Measurements from ENCODE around the gene TSPAN9.

Gene TSPAN9

GRCh38 chr12:3137814-3138445 lies 60.8 kb downstream of the TSPAN9 start:
- H3K9me3 ChIP-seq (ENCODE audit: low read depth, low read length), result no peaks in the 10 kb centered on the region
- no peaks in the 10 kb centered on the region for H3K36me3 ChIP-seq (ENCODE audit: insufficient read depth, low read length)
- no peak for DNase-seq (ENCODE audit: low read depth, low spot score)
- no peak overlapping the region for H3K27ac ChIP-seq
- H3K4me3 ChIP-seq, result no peak overlapping the region
- no peak overlapping the region for H3K9ac ChIP-seq (ENCODE audit: insufficient read length)
- TF ChIP-seq FOXP2 (optimal IDR thresholded peaks at IDR 0.05; ENCODE audit: control extremely low read depth, extremely low read length, insufficient read depth), result no peak
- no peak for TF ChIP-seq POLR2AphosphoS5 (IDR thresholded peaks at IDR 0.05; ENCODE audit: borderline replicate concordance, low read depth, low read length)

- no peak for DNase-seq (ENCODE audit: low read depth, low spot score)
- TF ChIP-seq FOXP2 (optimal IDR thresholded peaks at IDR 0.05; ENCODE audit: control extremely low read depth, extremely low read length, insufficient read depth) (no peak), POLR2AphosphoS5 (IDR thresholded peaks at IDR 0.05; ENCODE audit: borderline replicate concordance, low read depth, low read length) (no peak), EZH2 (IDR thresholded peaks at IDR 0.05) (no peak)
- no peaks in the 10 kb centered on the region for H3K36me3 ChIP-seq (ENCODE audit: insufficient read depth, low read length)
- no peaks in the 10 kb centered on the region for H3K9me3 ChIP-seq (ENCODE audit: low read depth, low read length)
- no peak overlapping the region for H3K4me3 ChIP-seq
- no peak overlapping the region for H3K9ac ChIP-seq (ENCODE audit: insufficient read length)
- no peak overlapping the region for H3K27ac ChIP-seq
Measured at GRCh38 chr12:3138941-3139511, 61.8 kb downstream of the TSPAN9 start.

- Histone ChIP-seq H3K9me3 (ENCODE audit: low read depth, low read length) (no peaks in the 10 kb centered on the region), H3K4me3 (no peak overlapping the region), H3K27ac (no peak overlapping the region), H3K9ac (ENCODE audit: insufficient read length) (no peak overlapping the region), H3K36me3 (ENCODE audit: insufficient read depth, low read length) (no peaks in the 10 kb centered on the region)
- TF ChIP-seq FOXP2 (optimal IDR thresholded peaks at IDR 0.05; ENCODE audit: control extremely low read depth, extremely low read length, insufficient read depth) (no peak), EZH2 (IDR thresholded peaks at IDR 0.05) (no peak), POLR2AphosphoS5 (IDR thresholded peaks at IDR 0.05; ENCODE audit: borderline replicate concordance, low read depth, low read length) (no peak)
- DNase-seq (ENCODE audit: low read depth, low spot score), result no peak
Measured at GRCh38 chr12:3139760-3140159, 62.6 kb downstream of the TSPAN9 start.

- no peaks in the 10 kb centered on the region for H3K36me3 ChIP-seq (ENCODE audit: insufficient read depth, low read length)
- TF ChIP-seq FOXP2 (optimal IDR thresholded peaks at IDR 0.05; ENCODE audit: control extremely low read depth, extremely low read length, insufficient read depth), result no peak
- H3K9me3 ChIP-seq (ENCODE audit: low read depth, low read length), result no peaks in the 10 kb centered on the region
- H3K4me3 ChIP-seq, result no peak overlapping the region
- no peak overlapping the region for H3K9ac ChIP-seq (ENCODE audit: insufficient read length)
- H3K27ac ChIP-seq, result no peak overlapping the region
- no peak for DNase-seq (ENCODE audit: low read depth, low spot score)
Measured at GRCh38 chr12:3140284-3140683, 63.1 kb downstream of the TSPAN9 start.

- TF ChIP-seq EZH2 (IDR thresholded peaks at IDR 0.05), result no peak
- TF ChIP-seq POLR2AphosphoS5 (IDR thresholded peaks at IDR 0.05; ENCODE audit: borderline replicate concordance, low read depth, low read length), result no peak
- TF ChIP-seq FOXP2 (optimal IDR thresholded peaks at IDR 0.05; ENCODE audit: control extremely low read depth, extremely low read length, insufficient read depth), result no peak
- Histone ChIP-seq H3K4me3 (no peak overlapping the region), H3K9me3 (ENCODE audit: low read depth, low read length) (no peaks in the 10 kb centered on the region), H3K27ac (no peak overlapping the region), H3K36me3 (ENCODE audit: insufficient read depth, low read length) (no peaks in the 10 kb centered on the region), H3K9ac (ENCODE audit: insufficient read length) (no peak overlapping the region)
- no peak for DNase-seq (ENCODE audit: low read depth, low spot score)
Measured at GRCh38 chr12:3141339-3142321, 64.5 kb downstream of the TSPAN9 start.

- no peaks in the 10 kb centered on the region for H3K36me3 ChIP-seq (ENCODE audit: insufficient read depth, low read length)
- no peak overlapping the region for H3K9ac ChIP-seq (ENCODE audit: insufficient read length)
- no peak overlapping the region for H3K27ac ChIP-seq
- DNase-seq (ENCODE audit: low read depth, low spot score), result no peak
- no peaks in the 10 kb centered on the region for H3K9me3 ChIP-seq (ENCODE audit: low read depth, low read length)
- H3K4me3 ChIP-seq, result no peak overlapping the region
- TF ChIP-seq FOXP2 (optimal IDR thresholded peaks at IDR 0.05; ENCODE audit: control extremely low read depth, extremely low read length, insufficient read depth), result no peak
- TF ChIP-seq EZH2 (IDR thresholded peaks at IDR 0.05), result no peak
- TF ChIP-seq POLR2AphosphoS5 (IDR thresholded peaks at IDR 0.05; ENCODE audit: borderline replicate concordance, low read depth, low read length), result no peak
Measured at GRCh38 chr12:3142386-3142785, 65.2 kb downstream of the TSPAN9 start.

GRCh38 chr12:3144495-3144894 lies 67.3 kb downstream of the TSPAN9 start:
- no peak for DNase-seq (ENCODE audit: low read depth, low spot score)
- Histone ChIP-seq H3K9me3 (ENCODE audit: low read depth, low read length) (no peaks in the 10 kb centered on the region), H3K9ac (ENCODE audit: insufficient read length) (no peak overlapping the region), H3K36me3 (ENCODE audit: insufficient read depth, low read length) (no peaks in the 10 kb centered on the region), H3K4me3 (no peak overlapping the region), H3K27ac (no peak overlapping the region)
- no peak for TF ChIP-seq POLR2AphosphoS5 (IDR thresholded peaks at IDR 0.05; ENCODE audit: borderline replicate concordance, low read depth, low read length)
- no peak for TF ChIP-seq FOXP2 (optimal IDR thresholded peaks at IDR 0.05; ENCODE audit: control extremely low read depth, extremely low read length, insufficient read depth)
- TF ChIP-seq EZH2 (IDR thresholded peaks at IDR 0.05), result no peak

- Histone ChIP-seq H3K9ac (ENCODE audit: insufficient read length) (no peak overlapping the region), H3K9me3 (ENCODE audit: low read depth, low read length) (no peaks in the 10 kb centered on the region), H3K27ac (no peak overlapping the region), H3K36me3 (ENCODE audit: insufficient read depth, low read length) (no peaks in the 10 kb centered on the region), H3K4me3 (no peak overlapping the region)
- TF ChIP-seq EZH2 (IDR thresholded peaks at IDR 0.05) (no peak), POLR2AphosphoS5 (IDR thresholded peaks at IDR 0.05; ENCODE audit: borderline replicate concordance, low read depth, low read length) (no peak), FOXP2 (optimal IDR thresholded peaks at IDR 0.05; ENCODE audit: control extremely low read depth, extremely low read length, insufficient read depth) (no peak)
- DNase-seq (ENCODE audit: low read depth, low spot score), result no peak
Measured at GRCh38 chr12:3145033-3145432, 67.9 kb downstream of the TSPAN9 start.

All from SK-N-MC (cell line).